Measurements from ENCODE around the gene KNTC1.
"Not testable (repeated sequence)": the region's sequence is repeated elsewhere in the genome, so short reads cannot be mapped to it uniquely, and the experiment has no call there.

The KNTC1 gene

GRCh38 chr12:122491991-122492390 is 35.1 kb upstream of the KNTC1 start:
- H3K4me3 ChIP-seq (ENCODE audit: insufficient read depth, low read depth, low read length): no peak overlapping the region
- no peaks in the 10 kb centered on the region for H3K27me3 ChIP-seq (ENCODE audit: control insufficient read depth, insufficient read depth, low read length, poor library complexity, severe bottlenecking)
- H3K4me1 ChIP-seq (ENCODE audit: control insufficient read depth, insufficient read depth, low read length): no peaks in the 10 kb centered on the region
- H3K27ac ChIP-seq (ENCODE audit: insufficient read depth, low read depth, low read length, poor library complexity, severe bottlenecking): no peak overlapping the region
- peaks cover 38% of the 10 kb centered on the region for H3K36me3 ChIP-seq (ENCODE audit: control insufficient read depth, insufficient read depth, low read length)
- H3K9me3 ChIP-seq (ENCODE audit: control insufficient read depth, low read length): no peaks in the 10 kb centered on the region
- 94 to 96% methylated on average over 2 of the region's 2 CpGs for WGBS, 2 experiments

- H3K9me3 ChIP-seq (ENCODE audit: control insufficient read depth, low read length); H3K4me1 ChIP-seq (ENCODE audit: control insufficient read depth, insufficient read depth, low read length); H3K4me3 ChIP-seq (ENCODE audit: insufficient read depth, low read depth, low read length); H3K27me3 ChIP-seq (ENCODE audit: control insufficient read depth, insufficient read depth, low read length, poor library complexity, severe bottlenecking); H3K27ac ChIP-seq (ENCODE audit: insufficient read depth, low read depth, low read length, poor library complexity, severe bottlenecking): not testable (repeated sequence)
- H3K36me3 ChIP-seq (ENCODE audit: control insufficient read depth, insufficient read depth, low read length): peaks cover 35% of the 10 kb centered on the region
- WGBS, 2 experiments: 92 to 98% methylated on average over 3 of the region's 6 CpGs
These were observed 33.8 kb upstream of the KNTC1 start for GRCh38 chr12:122493222-122493621.

- Histone ChIP-seq H3K4me3 (ENCODE audit: insufficient read depth, low read depth, low read length) (no peak overlapping the region), H3K27ac (ENCODE audit: insufficient read depth, low read depth, low read length, poor library complexity, severe bottlenecking) (no peak overlapping the region), H3K27me3 (ENCODE audit: control insufficient read depth, insufficient read depth, low read length, poor library complexity, severe bottlenecking) (no peaks in the 10 kb centered on the region), H3K36me3 (ENCODE audit: control insufficient read depth, insufficient read depth, low read length) (peaks cover 22% of the 10 kb centered on the region), H3K4me1 (ENCODE audit: control insufficient read depth, insufficient read depth, low read length) (no peaks in the 10 kb centered on the region), H3K9me3 (ENCODE audit: control insufficient read depth, low read length) (no peaks in the 10 kb centered on the region)
- WGBS, 2 experiments: 94 to 96% methylated on average over 7 of the region's 7 CpGs
These were observed 31.8 kb upstream of the KNTC1 start for GRCh38 chr12:122495258-122495657.

GRCh38 chr12:122499991-122500684 is 26.9 kb upstream of the KNTC1 start:
- Histone ChIP-seq H3K4me1 (ENCODE audit: control insufficient read depth, insufficient read depth, low read length) (no peaks in the 10 kb centered on the region), H3K27me3 (ENCODE audit: control insufficient read depth, insufficient read depth, low read length, poor library complexity, severe bottlenecking) (no peaks in the 10 kb centered on the region), H3K9me3 (ENCODE audit: control insufficient read depth, low read length) (no peaks in the 10 kb centered on the region), H3K4me3 (ENCODE audit: insufficient read depth, low read depth, low read length) (peak overlapping the region; percentile 98), H3K36me3 (ENCODE audit: control insufficient read depth, insufficient read depth, low read length) (peaks cover 22% of the 10 kb centered on the region), H3K27ac (ENCODE audit: insufficient read depth, low read depth, low read length, poor library complexity, severe bottlenecking) (peak overlapping the region; percentile 95)
- 0% methylated on average over 47 of the region's 47 CpGs for WGBS, 2 experiments

- 6% methylated on average over 52 of the region's 52 CpGs for WGBS, 2 experiments
- no peaks in the 10 kb centered on the region for H3K9me3 ChIP-seq (ENCODE audit: control insufficient read depth, low read length)
- H3K27ac ChIP-seq (ENCODE audit: insufficient read depth, low read depth, low read length, poor library complexity, severe bottlenecking): peak within 1 kb of the TSS; percentile 95
- H3K36me3 ChIP-seq (ENCODE audit: control insufficient read depth, insufficient read depth, low read length): peaks cover 30% of the 10 kb centered on the region
- H3K4me1 ChIP-seq (ENCODE audit: control insufficient read depth, insufficient read depth, low read length): no peaks in the 10 kb centered on the region
- H3K27me3 ChIP-seq (ENCODE audit: control insufficient read depth, insufficient read depth, low read length, poor library complexity, severe bottlenecking): no peaks in the 10 kb centered on the region
- peak within 1 kb of the TSS; percentile 98 for H3K4me3 ChIP-seq (ENCODE audit: insufficient read depth, low read depth, low read length)
These were observed 26.2 kb upstream of the KNTC1 start, which contains the start of gene ZCCHC8 for GRCh38 chr12:122500685-122501488. TSS of gene ZCCHC8 (minus strand) at chr12:122500932. CDS start at chr12:122500840, 92 bp downstream.

- Histone ChIP-seq H3K9me3 (ENCODE audit: control insufficient read depth, low read length) (no peaks in the 10 kb centered on the region), H3K27me3 (ENCODE audit: control insufficient read depth, insufficient read depth, low read length, poor library complexity, severe bottlenecking) (no peaks in the 10 kb centered on the region), H3K4me1 (ENCODE audit: control insufficient read depth, insufficient read depth, low read length) (no peaks in the 10 kb centered on the region), H3K27ac (ENCODE audit: insufficient read depth, low read depth, low read length, poor library complexity, severe bottlenecking) (peak overlapping the region; percentile 95), H3K4me3 (ENCODE audit: insufficient read depth, low read depth, low read length) (no peak overlapping the region), H3K36me3 (ENCODE audit: control insufficient read depth, insufficient read depth, low read length) (peaks cover 36% of the 10 kb centered on the region)
- WGBS, 2 experiments: 96 to 98% methylated on average over 8 of the region's 9 CpGs
These were observed 25.5 kb upstream of the KNTC1 start for GRCh38 chr12:122501489-122501989.

- H3K27me3 ChIP-seq (ENCODE audit: control insufficient read depth, insufficient read depth, low read length, poor library complexity, severe bottlenecking): no peaks in the 10 kb centered on the region
- no peaks in the 10 kb centered on the region for H3K4me1 ChIP-seq (ENCODE audit: control insufficient read depth, insufficient read depth, low read length)
- H3K27ac ChIP-seq (ENCODE audit: insufficient read depth, low read depth, low read length, poor library complexity, severe bottlenecking): no peak overlapping the region
- no peak overlapping the region for H3K4me3 ChIP-seq (ENCODE audit: insufficient read depth, low read depth, low read length)
- H3K9me3 ChIP-seq (ENCODE audit: control insufficient read depth, low read length): no peaks in the 10 kb centered on the region
- WGBS, 2 experiments: 90 to 98% methylated on average over 3 of the region's 3 CpGs
- peaks cover 47% of the 10 kb centered on the region for H3K36me3 ChIP-seq (ENCODE audit: control insufficient read depth, insufficient read depth, low read length)
These were observed 23.8 kb upstream of the KNTC1 start for GRCh38 chr12:122503147-122503751.

GRCh38 chr12:122503783-122504590 is 23.1 kb upstream of the KNTC1 start:
- Histone ChIP-seq H3K9me3 (ENCODE audit: control insufficient read depth, low read length) (no peaks in the 10 kb centered on the region), H3K27me3 (ENCODE audit: control insufficient read depth, insufficient read depth, low read length, poor library complexity, severe bottlenecking) (no peaks in the 10 kb centered on the region), H3K4me1 (ENCODE audit: control insufficient read depth, insufficient read depth, low read length) (no peaks in the 10 kb centered on the region), H3K4me3 (ENCODE audit: insufficient read depth, low read depth, low read length) (no peak overlapping the region), H3K36me3 (ENCODE audit: control insufficient read depth, insufficient read depth, low read length) (peaks cover 53% of the 10 kb centered on the region), H3K27ac (ENCODE audit: insufficient read depth, low read depth, low read length, poor library complexity, severe bottlenecking) (no peak overlapping the region)
- 91 to 92% methylated on average over 6 of the region's 6 CpGs for WGBS, 2 experiments

GRCh38 chr12:122505419-122506051 is 21.5 kb upstream of the KNTC1 start:
- H3K9me3 ChIP-seq (ENCODE audit: control insufficient read depth, low read length): no peaks in the 10 kb centered on the region
- no peaks in the 10 kb centered on the region for H3K4me1 ChIP-seq (ENCODE audit: control insufficient read depth, insufficient read depth, low read length)
- H3K4me3 ChIP-seq (ENCODE audit: insufficient read depth, low read depth, low read length): no peak overlapping the region
- WGBS, 2 experiments: 93% methylated on average over 11 of the region's 11 CpGs
- H3K27ac ChIP-seq (ENCODE audit: insufficient read depth, low read depth, low read length, poor library complexity, severe bottlenecking): no peak overlapping the region
- peaks cover 69% of the 10 kb centered on the region for H3K36me3 ChIP-seq (ENCODE audit: control insufficient read depth, insufficient read depth, low read length)
- no peaks in the 10 kb centered on the region for H3K27me3 ChIP-seq (ENCODE audit: control insufficient read depth, insufficient read depth, low read length, poor library complexity, severe bottlenecking)
